CD4-positive, alpha-beta T cell treated with Interleukin-6 at 100 ng/mL for 8 hours (primary cell): ENCODE results near the gene PTPN23.
"Not testable (repeated sequence)": the region's sequence is repeated elsewhere in the genome, so short reads cannot be mapped to it uniquely, and the experiment has no call there.

ENCODE experiments used
- DNase-seq: peaks from one replicate; pipeline ENCODE4 v3.0.0-alpha.2; 2020; ENCODE audit warnings: mixed read lengths, low spot score

PTPN23 gene

DNA sequence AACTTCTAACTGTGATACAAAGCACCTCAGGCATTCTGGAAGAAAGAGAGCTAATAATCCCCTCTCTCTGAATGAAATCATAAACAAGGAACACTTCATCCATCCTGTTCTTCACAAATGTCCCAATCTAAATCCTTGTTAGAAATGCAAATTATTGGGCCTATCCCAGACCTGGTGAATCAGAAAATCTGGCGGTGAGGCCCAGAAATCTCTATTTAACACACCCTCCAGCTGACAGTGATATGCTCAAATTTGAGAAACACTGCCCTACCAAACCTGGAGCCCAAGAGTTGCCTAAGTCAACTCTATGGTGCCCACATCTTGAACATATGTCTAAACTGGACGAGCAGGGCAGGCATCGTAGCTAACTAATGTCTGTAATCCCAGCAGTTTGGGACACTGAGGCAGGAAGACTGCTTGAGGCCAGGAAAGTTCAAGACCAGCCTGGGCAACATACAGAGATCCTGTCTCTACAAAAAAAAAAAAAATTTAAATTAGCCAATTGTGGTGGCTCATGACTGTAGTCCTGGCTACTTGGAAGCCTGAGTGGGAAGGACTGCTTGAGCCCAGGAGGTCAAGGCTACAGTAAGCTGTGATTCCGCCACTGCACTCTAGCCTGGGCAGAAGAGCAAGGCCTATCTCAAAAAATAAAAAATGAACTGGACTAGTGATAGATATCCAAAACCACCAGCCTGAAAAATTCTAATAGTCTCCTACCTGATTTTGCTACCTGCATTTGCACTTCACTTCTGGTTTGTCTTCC, 71.8 kb downstream of the PTPN23 start:
- no peak for DNase-seq

DNA sequence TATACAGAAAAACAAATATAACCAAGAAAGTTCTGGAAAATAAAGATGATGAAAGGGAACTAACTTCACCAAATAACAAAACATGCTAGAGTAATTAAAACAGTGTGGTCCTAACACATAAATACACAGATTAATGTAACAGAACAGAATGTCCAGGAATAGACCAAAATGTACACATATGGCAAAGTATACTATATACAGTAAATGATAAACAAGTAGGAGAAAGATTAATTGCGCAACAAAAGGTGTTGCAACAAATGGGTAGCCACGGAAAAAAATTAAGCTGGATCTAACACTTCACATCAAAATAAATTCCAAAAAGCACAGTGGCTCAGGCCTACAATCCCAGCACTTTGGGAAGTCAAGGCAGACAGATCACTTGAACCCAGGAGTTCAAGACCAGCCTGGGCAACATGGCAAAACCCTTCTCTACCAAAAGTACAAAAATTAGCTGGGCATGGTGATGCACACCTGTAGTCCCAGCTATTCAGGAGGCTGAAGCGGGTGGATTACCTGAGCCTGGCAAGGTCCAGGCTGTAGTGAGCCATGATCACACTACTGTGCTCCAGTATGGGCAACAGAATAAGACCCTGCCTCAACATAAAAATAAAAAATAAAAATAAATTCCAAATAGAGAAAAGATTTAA, 75.1 kb downstream of the PTPN23 start:
- no peak for DNase-seq

DNA sequence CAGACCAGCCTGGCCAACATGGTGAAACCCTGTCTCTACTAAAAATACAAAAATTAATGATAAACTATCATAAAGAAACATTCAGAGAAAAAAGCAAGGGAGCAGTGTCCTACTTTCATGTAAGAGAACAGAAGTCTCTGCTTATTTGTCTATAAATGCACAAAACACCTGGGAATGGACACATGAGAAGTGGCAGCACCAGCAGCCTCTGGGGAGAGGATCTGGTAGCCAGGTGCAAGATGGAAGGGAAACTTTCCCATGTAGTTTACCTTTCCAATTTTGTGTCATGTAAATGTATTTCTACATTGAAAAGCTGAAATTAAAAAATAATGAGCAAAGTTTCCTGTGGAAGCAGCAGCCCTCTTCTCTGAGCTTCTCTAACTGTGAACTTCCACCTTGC, 76.2 kb downstream of the PTPN23 start:
- DNase-seq, result no peak

DNA sequence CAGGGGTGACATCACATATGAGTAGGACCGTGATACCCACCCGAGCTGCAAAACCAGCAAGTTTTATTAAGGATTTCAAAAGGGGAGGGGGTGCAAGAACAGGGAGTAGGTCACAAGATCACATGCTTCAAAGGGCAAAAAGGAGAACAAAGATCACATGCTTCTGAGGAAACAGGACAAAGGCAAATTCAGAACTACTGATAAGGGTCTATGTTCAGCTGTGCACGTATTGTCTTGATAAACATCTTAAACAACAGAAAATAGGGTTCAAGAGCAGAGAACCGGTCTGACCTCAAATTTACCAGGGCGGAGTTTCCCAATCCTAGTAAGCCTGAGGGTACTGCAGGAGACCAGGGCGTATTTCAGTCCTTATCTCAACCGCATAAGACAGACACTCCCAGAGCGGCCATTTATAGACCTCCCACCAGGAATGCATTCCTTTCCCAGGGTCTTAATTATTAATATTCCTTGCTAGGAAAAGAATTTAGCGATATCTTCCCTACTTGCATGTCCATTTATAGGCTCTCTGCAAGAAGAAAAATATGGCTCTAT, 78.8 kb downstream of the PTPN23 start:
- not testable (repeated sequence) for DNase-seq
